ENCODE data around the gene HUNK. TPM values are rescaled to one million over a fixed set of nuclear protein-coding genes. Genes with fewer than 3 reads are reported as not detected.

HUNK gene
- total RNA-seq (2014; rRNA removed; shearing (Covaris generic)), result 5.1 and 14.8 TPM in 2 replicates
- polyA plus RNA-seq (2016; fragmentation: Nextera tagmentation; extraction: Ambion mirVana), result 1.6 and 2.9 TPM in 2 replicates
- long read RNA-seq, partial matches to known transcripts, result 0 of 1 reads
- long read RNA-seq, other reads (novel, unspliced or antisense), result 1 of 1 reads

DNA sequence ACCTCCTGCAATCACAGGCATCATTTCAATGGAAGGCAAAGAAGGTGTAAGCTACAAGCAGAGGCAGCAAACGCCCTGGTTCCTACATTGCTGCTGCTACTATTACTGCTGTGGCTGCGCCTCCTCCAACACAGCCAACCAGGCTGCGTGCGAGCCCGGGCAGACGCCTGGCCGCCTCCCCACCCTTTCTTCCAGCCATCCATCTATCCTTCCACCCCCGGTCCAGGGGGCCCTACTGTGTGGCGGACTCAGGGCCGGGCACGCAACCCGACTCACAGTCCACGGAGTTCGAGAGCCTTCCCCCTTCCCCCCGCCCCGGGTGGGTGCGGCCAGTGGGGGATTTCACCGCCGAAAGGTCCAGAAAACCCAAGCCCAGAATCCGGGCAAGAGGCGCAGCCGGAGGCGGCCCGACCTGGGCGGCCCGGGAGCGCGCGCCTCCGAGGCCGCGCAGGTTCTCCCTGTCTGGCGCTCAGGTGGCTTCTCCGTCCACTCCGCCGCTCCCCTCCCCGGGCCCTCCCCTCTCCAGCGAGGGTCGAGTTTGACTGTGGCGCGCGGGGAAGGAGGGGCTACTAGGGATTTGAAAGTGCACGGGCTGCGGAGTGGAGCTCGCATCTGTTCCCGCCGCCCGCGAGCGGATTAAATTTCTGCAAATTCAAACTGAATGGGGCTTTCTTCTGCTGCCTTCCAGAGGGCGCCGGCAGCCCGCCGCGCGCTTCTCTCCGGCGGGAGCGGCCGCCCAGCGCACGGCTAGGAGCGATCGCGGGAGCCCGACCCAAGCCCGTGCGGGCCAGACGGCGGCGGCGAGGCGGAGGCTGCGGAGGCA, at the start of gene HUNK:
TSS of gene HUNK (plus strand) at position 569 of the 823 bp plus-strand sequence. CDS start 655 bp downstream, outside the sequence.
- H3K4me2 ChIP-seq, result peak within 1 kb of the TSS; percentile 92
- no peak within 1 kb of the TSS for H3K27ac ChIP-seq (ENCODE audit: low read depth)
- H3K27me3 Mint-ChIP-seq (ENCODE audit: insufficient read depth, low read depth, poor library complexity), result peaks cover 34% of the 10 kb centered on the region

More for the DNA sequence above, at the start of gene HUNK:
- Histone ChIP-seq H3K4me3 (peak within 1 kb of the TSS; percentile 85), H3K4me1 (ENCODE audit: insufficient read depth) (peaks cover 41% of the 10 kb centered on the region), H3K9me2 (ENCODE audit: insufficient read depth) (no peaks in the 10 kb centered on the region), H2AFZ (peak within 1 kb of the TSS; percentile 86), H4K20me1 (replicated peaks; ENCODE audit: insufficient read depth) (peaks cover 3% of the 10 kb centered on the region; the same call in 1 of the 2 replicates), H3K79me2 (replicated peaks; ENCODE audit: insufficient read depth) (peaks cover 18% of the 10 kb centered on the region), H3K36me3 (ENCODE audit: insufficient read depth) (no peaks in the 10 kb centered on the region), H3K27me3 (ENCODE audit: insufficient read depth) (peaks cover 42% of the 10 kb centered on the region), H3F3A (replicated peaks; ENCODE audit: low read depth) (peaks cover 4% of the 10 kb centered on the region; the same call in 1 of the 2 replicates)
- Mint-ChIP-seq H3K4me1 (peaks cover 33% of the 10 kb centered on the region), H3K36me3 (ENCODE audit: low read depth) (peaks cover 11% of the 10 kb centered on the region), H3K9me3 (peaks cover 7% of the 10 kb centered on the region), H3K27ac (peak within 1 kb of the TSS; percentile 56; the same call in 1 of the 2 replicates), H3K4me3 (peak within 1 kb of the TSS; percentile 86)
- ATAC-seq (peak; percentile 65), DNase-seq (ENCODE audit: low spot score) (peak; percentile 73)
- TF ChIP-seq POLR2AphosphoS5 (IDR thresholded peaks at IDR 0.05; ENCODE audit: low read depth) (peak; percentile 13; the same call in 1 of the 2 replicates), ZNF114 (CRISPR knock-in tag; IDR thresholded peaks at IDR 0.05) (no peak), JUNB (IDR thresholded peaks at IDR 0.05; ENCODE audit: unreplicated experiment) (no peak), EZH2 (IDR thresholded peaks at IDR 0.05; ENCODE audit: low read depth, unreplicated experiment) (peak; percentile 42), EZH2phosphoT487 (IDR thresholded peaks at IDR 0.05; ENCODE audit: unreplicated experiment) (no peak)
- TF ChIP-seq, protein P1, sequence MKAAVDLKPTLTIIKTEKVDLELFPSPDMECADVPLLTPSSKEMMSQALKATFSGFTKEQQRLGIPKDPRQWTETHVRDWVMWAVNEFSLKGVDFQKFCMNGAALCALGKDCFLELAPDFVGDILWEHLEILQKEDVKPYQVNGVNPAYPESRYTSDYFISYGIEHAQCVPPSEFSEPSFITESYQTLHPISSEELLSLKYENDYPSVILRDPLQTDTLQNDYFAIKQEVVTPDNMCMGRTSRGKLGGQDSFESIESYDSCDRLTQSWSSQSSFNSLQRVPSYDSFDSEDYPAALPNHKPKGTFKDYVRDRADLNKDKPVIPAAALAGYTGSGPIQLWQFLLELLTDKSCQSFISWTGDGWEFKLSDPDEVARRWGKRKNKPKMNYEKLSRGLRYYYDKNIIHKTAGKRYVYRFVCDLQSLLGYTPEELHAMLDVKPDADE (IDR thresholded peaks at IDR 0.05), result no peak
- TF ChIP-seq, protein P2, sequence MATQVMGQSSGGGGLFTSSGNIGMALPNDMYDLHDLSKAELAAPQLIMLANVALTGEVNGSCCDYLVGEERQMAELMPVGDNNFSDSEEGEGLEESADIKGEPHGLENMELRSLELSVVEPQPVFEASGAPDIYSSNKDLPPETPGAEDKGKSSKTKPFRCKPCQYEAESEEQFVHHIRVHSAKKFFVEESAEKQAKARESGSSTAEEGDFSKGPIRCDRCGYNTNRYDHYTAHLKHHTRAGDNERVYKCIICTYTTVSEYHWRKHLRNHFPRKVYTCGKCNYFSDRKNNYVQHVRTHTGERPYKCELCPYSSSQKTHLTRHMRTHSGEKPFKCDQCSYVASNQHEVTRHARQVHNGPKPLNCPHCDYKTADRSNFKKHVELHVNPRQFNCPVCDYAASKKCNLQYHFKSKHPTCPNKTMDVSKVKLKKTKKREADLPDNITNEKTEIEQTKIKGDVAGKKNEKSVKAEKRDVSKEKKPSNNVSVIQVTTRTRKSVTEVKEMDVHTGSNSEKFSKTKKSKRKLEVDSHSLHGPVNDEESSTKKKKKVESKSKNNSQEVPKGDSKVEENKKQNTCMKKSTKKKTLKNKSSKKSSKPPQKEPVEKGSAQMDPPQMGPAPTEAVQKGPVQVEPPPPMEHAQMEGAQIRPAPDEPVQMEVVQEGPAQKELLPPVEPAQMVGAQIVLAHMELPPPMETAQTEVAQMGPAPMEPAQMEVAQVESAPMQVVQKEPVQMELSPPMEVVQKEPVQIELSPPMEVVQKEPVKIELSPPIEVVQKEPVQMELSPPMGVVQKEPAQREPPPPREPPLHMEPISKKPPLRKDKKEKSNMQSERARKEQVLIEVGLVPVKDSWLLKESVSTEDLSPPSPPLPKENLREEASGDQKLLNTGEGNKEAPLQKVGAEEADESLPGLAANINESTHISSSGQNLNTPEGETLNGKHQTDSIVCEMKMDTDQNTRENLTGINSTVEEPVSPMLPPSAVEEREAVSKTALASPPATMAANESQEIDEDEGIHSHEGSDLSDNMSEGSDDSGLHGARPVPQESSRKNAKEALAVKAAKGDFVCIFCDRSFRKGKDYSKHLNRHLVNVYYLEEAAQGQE (IDR thresholded peaks at IDR 0.05; ENCODE audit: unreplicated experiment), result no peak
- TF ChIP-seq, protein P3, sequence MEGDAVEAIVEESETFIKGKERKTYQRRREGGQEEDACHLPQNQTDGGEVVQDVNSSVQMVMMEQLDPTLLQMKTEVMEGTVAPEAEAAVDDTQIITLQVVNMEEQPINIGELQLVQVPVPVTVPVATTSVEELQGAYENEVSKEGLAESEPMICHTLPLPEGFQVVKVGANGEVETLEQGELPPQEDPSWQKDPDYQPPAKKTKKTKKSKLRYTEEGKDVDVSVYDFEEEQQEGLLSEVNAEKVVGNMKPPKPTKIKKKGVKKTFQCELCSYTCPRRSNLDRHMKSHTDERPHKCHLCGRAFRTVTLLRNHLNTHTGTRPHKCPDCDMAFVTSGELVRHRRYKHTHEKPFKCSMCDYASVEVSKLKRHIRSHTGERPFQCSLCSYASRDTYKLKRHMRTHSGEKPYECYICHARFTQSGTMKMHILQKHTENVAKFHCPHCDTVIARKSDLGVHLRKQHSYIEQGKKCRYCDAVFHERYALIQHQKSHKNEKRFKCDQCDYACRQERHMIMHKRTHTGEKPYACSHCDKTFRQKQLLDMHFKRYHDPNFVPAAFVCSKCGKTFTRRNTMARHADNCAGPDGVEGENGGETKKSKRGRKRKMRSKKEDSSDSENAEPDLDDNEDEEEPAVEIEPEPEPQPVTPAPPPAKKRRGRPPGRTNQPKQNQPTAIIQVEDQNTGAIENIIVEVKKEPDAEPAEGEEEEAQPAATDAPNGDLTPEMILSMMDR (conservative IDR thresholded peaks at IDR 0.05; ENCODE audit: low read depth in 2 of 2), result 0 out of 4 replicates have a peak, but pooled peaks of 1 of the 2 experiments have one; percentile 1
- TF ChIP-seq, protein P4, sequence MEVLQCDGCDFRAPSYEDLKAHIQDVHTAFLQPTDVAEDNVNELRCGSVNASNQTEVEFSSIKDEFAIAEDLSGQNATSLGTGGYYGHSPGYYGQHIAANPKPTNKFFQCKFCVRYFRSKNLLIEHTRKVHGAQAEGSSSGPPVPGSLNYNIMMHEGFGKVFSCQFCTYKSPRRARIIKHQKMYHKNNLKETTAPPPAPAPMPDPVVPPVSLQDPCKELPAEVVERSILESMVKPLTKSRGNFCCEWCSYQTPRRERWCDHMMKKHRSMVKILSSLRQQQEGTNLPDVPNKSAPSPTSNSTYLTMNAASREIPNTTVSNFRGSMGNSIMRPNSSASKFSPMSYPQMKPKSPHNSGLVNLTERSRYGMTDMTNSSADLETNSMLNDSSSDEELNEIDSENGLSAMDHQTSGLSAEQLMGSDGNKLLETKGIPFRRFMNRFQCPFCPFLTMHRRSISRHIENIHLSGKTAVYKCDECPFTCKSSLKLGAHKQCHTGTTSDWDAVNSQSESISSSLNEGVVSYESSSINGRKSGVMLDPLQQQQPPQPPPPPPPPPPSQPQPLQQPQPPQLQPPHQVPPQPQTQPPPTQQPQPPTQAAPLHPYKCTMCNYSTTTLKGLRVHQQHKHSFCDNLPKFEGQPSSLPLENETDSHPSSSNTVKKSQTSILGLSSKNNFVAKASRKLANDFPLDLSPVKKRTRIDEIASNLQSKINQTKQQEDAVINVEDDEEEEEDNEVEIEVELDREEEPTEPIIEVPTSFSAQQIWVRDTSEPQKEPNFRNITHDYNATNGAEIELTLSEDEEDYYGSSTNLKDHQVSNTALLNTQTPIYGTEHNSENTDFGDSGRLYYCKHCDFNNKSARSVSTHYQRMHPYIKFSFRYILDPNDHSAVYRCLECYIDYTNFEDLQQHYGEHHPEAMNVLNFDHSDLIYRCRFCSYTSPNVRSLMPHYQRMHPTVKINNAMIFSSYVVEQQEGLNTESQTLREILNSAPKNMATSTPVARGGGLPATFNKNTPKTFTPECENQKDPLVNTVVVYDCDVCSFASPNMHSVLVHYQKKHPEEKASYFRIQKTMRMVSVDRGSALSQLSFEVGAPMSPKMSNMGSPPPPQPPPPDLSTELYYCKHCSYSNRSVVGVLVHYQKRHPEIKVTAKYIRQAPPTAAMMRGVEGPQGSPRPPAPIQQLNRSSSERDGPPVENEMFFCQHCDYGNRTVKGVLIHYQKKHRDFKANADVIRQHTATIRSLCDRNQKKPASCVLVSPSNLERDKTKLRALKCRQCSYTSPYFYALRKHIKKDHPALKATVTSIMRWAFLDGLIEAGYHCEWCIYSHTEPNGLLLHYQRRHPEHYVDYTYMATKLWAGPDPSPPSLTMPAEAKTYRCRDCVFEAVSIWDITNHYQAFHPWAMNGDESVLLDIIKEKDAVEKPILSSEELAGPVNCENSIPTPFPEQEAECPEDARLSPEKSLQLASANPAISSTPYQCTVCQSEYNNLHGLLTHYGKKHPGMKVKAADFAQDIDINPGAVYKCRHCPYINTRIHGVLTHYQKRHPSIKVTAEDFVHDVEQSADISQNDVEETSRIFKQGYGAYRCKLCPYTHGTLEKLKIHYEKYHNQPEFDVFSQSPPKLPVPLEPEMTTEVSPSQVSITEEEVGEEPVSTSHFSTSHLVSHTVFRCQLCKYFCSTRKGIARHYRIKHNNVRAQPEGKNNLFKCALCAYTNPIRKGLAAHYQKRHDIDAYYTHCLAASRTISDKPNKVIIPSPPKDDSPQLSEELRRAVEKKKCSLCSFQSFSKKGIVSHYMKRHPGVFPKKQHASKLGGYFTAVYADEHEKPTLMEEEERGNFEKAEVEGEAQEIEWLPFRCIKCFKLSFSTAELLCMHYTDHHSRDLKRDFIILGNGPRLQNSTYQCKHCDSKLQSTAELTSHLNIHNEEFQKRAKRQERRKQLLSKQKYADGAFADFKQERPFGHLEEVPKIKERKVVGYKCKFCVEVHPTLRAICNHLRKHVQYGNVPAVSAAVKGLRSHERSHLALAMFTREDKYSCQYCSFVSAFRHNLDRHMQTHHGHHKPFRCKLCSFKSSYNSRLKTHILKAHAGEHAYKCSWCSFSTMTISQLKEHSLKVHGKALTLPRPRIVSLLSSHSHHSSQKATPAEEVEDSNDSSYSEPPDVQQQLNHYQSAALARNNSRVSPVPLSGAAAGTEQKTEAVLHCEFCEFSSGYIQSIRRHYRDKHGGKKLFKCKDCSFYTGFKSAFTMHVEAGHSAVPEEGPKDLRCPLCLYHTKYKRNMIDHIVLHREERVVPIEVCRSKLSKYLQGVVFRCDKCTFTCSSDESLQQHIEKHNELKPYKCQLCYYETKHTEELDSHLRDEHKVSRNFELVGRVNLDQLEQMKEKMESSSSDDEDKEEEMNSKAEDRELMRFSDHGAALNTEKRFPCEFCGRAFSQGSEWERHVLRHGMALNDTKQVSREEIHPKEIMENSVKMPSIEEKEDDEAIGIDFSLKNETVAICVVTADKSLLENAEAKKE (CRISPR knock-in tag; IDR thresholded peaks at IDR 0.05), result no peak
